ENCODE data around the gene HBE1. TPM values are rescaled to one million over a fixed set of nuclear protein-coding genes. Genes with fewer than 3 reads are reported as not detected.
A peak's percentile ranks its signal among the peaks of the same experiment; 100 is the strongest.

Gene HBE1
- total and polyA plus RNA-seq, 9 of the 15 experiments (the other 6 are each of a cell fraction or from before 2014, with no cell fraction given), result 612 to 10,250 (median 2,181) TPM

DNA sequence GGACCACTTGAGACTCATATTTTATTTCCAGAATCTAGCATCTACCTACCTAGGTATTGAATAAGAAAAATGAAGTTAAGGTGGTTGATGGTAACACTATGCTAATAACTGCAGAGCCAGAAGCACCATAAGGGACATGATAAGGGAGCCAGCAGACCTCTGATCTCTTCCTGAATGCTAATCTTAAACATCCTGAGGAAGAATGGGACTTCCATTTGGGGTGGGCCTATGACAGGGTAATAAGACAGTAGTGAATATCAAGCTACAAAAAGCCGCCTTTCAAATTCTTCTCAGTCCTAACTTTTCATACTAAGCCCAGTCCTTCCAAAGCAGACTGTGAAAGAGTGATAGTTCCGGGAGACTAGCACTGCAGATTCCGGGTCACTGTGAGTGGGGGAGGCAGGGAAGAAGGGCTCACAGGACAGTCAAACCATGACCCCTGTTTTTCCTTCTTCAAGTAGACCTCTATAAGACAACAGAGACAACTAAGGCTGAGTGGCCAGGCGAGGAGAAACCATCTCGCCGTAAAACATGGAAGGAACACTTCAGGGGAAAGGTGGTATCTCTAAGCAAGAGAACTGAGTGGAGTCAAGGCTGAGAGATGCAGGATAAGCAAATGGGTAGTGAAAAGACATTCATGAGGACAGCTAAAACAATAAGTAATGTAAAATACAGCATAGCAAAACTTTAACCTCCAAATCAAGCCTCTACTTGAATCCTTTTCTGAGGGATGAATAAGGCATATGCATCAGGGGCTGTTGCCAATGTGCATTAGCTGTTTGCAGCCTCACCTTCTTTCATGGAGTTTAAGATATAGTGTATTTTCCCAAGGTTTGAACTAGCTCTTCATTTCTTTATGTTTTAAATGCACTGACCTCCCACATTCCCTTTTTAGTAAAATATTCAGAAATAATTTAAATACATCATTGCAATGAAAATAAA lies 44.9 kb downstream of the HBE1 start (continued):
- TF ChIP-seq RFX1 (IDR thresholded peaks at IDR 0.05) (no peak), HDAC1 (IDR thresholded peaks at IDR 0.05) (0 out of 4 replicates have a peak, but pooled peaks of 1 of the 2 experiments have one; percentile 36), NCOR1 (IDR thresholded peaks at IDR 0.05) (peak; percentile 43; the same call in 1 of the 2 replicates), CBFA2T2 (conservative IDR thresholded peaks at IDR 0.05) (peak; percentile 60), RCOR1 (IDR thresholded peaks at IDR 0.05; ENCODE audit: borderline replicate concordance in 1 of 2, low read depth in 2 of 2, low read length in 2 of 2) (peak in 1 of 2 experiments; percentile 12; a peak in 1 of 4 replicates), POLR2AphosphoS5 (IDR thresholded peaks at IDR 0.05; ENCODE audit: control insufficient read depth, insufficient read depth, low read depth, low read length) (no peak), SMARCE1 (IDR thresholded peaks at IDR 0.05) (0 out of 2 replicates have a peak, but pooled peaks have one; percentile 29), FOXM1 (IDR thresholded peaks at IDR 0.05; ENCODE audit: low read depth) (peak; percentile 29; the same call in 1 of the 2 replicates), FOXM1 (CRISPR knock-in tag; IDR thresholded peaks at IDR 0.05; ENCODE audit: low read depth) (no peak)
- TF ChIP-seq, protein P1, sequence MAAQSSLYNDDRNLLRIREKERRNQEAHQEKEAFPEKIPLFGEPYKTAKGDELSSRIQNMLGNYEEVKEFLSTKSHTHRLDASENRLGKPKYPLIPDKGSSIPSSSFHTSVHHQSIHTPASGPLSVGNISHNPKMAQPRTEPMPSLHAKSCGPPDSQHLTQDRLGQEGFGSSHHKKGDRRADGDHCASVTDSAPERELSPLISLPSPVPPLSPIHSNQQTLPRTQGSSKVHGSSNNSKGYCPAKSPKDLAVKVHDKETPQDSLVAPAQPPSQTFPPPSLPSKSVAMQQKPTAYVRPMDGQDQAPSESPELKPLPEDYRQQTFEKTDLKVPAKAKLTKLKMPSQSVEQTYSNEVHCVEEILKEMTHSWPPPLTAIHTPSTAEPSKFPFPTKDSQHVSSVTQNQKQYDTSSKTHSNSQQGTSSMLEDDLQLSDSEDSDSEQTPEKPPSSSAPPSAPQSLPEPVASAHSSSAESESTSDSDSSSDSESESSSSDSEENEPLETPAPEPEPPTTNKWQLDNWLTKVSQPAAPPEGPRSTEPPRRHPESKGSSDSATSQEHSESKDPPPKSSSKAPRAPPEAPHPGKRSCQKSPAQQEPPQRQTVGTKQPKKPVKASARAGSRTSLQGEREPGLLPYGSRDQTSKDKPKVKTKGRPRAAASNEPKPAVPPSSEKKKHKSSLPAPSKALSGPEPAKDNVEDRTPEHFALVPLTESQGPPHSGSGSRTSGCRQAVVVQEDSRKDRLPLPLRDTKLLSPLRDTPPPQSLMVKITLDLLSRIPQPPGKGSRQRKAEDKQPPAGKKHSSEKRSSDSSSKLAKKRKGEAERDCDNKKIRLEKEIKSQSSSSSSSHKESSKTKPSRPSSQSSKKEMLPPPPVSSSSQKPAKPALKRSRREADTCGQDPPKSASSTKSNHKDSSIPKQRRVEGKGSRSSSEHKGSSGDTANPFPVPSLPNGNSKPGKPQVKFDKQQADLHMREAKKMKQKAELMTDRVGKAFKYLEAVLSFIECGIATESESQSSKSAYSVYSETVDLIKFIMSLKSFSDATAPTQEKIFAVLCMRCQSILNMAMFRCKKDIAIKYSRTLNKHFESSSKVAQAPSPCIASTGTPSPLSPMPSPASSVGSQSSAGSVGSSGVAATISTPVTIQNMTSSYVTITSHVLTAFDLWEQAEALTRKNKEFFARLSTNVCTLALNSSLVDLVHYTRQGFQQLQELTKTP (IDR thresholded peaks at IDR 0.05; ENCODE audit: low read depth in 1 of 2, partially characterized antibody in 2 of 2), result peak in 1 of 2 experiments; percentile 8
- TF ChIP-seq, protein P2, sequence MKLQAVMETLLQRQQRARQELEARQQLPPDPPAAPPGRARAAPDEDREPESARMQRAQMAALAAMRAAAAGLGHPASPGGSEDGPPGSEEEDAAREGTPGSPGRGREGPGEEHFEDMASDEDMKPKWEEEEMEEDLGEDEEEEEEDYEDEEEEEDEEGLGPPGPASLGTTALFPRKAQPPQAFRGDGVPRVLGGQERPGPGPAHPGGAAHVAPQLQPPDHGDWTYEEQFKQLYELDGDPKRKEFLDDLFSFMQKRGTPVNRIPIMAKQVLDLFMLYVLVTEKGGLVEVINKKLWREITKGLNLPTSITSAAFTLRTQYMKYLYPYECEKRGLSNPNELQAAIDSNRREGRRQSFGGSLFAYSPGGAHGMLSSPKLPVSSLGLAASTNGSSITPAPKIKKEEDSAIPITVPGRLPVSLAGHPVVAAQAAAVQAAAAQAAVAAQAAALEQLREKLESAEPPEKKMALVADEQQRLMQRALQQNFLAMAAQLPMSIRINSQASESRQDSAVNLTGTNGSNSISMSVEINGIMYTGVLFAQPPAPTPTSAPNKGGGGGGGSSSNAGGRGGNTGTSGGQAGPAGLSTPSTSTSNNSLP (IDR thresholded peaks at IDR 0.05; ENCODE audit: borderline replicate concordance, low read depth, low read length), result 0 out of 2 replicates have a peak, but pooled peaks have one; percentile 12

All from K562 (cell line).